Caki2 (cell line): Measurements from ENCODE around the gene SLC30A10. TPM values are rescaled to one million over a fixed set of nuclear protein-coding genes. Genes with fewer than 3 reads are reported as not detected.
"Not testable (repeated sequence)": the region's sequence is repeated elsewhere in the genome, so short reads cannot be mapped to it uniquely, and the experiment has no call there.

Experiments
- DNase-seq: peaks from one replicate; pipeline ENCODE4 v3.0.0-alpha.2; 2015; ENCODE audit warnings: low read depth
- in situ Hi-C: cut with HindIII; loops from 2 replicates; pipeline ENCODE4 v1.10.0; 2016; ENCODE audit warnings: low sequenced_read_pairs, low pct_unique_long_range_greater_than_20kb, mixed read lengths
- total RNA-seq: library from RNA; depleted of rRNA; stranded (reverse); fragments of >200 nt; shearing (Covaris generic); gene quantifications from 2 replicates; pipeline ENCODE4 v1.2.3, GENCODE V29; 2014; ENCODE audit warnings: low replicate concordance

The SLC30A10 gene
- total RNA-seq, 1 experiment from 2014 or later: not detected

GRCh38 chr1:219903353-219903871 is 24.9 kb downstream of the SLC30A10 start:
- in situ Hi-C loops: no loop called here
- DNase-seq: no peak

GRCh38 chr1:219902951-219903350 is 25.4 kb downstream of the SLC30A10 start:
- DNase-seq: no peak
- in situ Hi-C loops: no loop called here

- in situ Hi-C loops: no loop called here
- DNase-seq: no peak
Observed at GRCh38 chr1:219900882-219901281, 27.5 kb downstream of the SLC30A10 start.

- in situ Hi-C loops: no loop called here
- DNase-seq: no peak
Observed at GRCh38 chr1:219900201-219900600, 28.2 kb downstream of the SLC30A10 start.

- DNase-seq: no peak
- in situ Hi-C loops: no loop called here
Observed at GRCh38 chr1:219898375-219898774, 30.0 kb downstream of the SLC30A10 start.

DNA sequence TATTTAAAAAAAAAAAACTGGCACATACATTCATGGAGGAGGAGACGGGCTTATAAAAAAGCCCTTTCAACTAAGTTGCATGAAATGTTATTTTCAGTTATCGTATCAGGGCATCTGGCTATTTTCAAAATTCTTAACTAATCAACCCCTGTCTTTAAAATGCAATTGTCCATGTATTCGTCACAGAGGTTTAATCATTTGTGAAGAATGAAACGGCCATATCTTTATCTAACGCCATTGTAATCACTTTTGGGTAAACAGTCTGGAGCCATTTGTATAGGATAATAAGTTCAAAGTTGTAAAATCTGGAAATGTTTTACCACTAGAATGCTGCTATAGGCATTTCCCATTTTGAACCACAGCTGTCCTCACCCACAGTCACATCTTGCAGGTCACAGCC is 30.4 kb downstream of the SLC30A10 start:
- DNase-seq: no peak
- in situ Hi-C loops: no loop called here

DNA sequence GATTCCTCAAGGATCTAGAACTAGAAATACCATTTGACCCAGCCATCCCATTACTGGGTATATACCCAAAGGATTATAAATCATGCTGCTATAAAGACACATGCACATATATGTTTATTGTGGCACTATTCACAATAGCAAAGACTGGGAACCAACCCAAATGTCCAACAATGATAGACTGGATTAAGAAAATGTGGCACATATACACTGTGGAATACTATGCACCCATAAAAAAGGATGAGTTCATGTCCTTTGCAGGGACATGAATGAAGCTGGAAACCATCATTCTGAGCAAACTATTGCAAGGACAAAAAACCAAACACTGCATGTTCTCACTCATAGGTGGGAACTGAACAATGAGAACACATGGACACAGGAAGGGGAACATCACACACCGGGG is 36.1 kb downstream of the SLC30A10 start:
- DNase-seq, in situ Hi-C loops: not testable (repeated sequence)

DNA sequence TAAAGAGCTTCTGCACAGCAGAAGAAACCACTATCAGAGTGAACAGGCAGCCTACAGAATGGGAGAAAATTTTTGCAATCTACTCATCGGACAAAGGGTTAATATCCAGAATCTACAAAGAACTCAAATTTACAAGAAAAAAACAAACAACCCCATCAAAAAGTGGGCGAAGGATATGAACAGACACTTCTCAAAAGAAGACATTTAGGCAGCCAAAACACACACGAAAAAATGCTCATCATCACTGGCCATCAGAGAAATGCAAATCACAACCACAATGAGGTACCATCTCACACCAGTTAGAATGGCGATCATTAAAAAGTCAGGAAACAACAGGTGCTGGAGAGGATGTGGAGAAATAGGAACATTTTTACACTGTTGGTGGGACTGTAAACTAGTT is 36.5 kb downstream of the SLC30A10 start:
- in situ Hi-C loops, DNase-seq: not testable (repeated sequence)

DNA sequence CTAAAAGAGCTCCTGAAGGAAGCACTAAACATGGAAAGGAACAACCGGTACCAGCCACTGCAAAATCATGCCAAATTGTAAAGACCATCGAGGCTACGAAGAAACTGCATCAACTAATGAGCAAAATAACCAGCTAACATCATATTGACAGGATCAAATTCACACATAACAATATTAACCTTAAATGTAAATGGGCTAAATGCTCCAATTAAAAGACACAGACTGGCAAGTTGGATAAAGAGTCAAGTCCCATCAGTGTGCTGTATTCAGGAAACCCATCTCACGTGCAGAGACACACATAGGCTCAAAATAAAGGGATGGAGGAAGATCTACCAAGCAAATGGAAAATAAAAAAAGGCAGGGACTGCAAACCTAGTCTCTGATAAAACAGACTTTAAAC is 39.7 kb downstream of the SLC30A10 start:
- in situ Hi-C loops, DNase-seq: not testable (repeated sequence)

DNA sequence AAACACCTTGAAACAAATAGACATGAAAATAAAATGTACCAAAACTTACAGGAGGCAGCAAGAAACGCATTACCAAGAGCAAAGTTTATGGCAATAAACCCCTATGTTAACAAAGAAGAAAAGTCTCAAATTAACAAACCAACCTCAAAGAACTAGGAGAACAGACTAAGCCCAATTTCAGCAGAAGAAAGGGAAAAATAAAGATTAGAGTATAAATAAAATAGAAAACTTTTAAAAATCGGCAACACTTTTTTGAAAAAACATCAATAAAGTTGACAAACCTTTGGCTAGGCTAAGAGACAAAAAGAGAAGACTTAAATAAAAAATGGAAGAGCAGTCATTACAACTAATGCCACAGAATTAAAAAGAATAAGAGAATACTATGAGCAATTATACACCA is 42.7 kb downstream of the SLC30A10 start:
- in situ Hi-C loops: no loop called here
- no peak for DNase-seq

DNA sequence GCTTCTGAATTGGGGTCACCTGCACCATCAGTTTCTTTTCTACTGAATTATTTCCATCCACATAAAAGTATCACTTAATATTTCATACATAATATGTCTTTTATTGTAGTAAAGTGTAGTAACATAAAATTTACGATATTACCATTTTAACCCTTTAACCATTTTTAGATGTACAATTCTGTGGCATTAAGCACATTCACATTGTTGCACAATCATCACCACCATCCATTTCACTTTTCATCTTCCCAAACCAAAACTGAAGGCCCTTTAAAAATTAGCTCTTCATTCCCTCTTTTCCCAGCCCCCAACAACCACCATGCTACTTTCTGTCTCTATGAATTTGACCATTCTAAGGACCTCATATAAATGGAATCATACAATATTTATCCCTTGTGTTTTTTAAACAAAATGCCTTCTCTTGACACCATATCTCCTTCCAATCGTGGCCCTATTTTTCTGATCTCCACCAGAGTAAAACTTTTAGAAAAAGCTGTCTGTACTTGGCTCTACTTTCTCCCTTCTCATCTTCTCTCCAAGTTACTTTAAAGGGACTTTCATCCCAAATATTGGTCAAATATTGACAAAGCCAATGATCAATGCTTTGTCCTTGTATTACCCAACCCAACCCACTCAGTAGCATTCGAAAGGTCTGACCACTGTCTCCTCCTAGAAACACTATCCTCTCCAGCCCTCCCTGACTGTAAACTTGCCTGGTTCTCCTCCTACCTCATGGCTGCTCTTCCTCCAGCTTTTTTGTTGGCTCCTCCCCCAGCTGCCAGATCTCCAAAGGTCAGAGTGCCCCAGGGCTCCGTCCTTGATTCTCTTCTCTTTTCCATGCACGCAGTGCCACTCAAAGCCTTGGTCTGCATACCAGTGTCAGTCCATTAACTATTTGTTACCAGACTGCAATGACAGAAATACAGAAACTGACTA is 44.7 kb downstream of the SLC30A10 start:
- DNase-seq: no peak

DNA sequence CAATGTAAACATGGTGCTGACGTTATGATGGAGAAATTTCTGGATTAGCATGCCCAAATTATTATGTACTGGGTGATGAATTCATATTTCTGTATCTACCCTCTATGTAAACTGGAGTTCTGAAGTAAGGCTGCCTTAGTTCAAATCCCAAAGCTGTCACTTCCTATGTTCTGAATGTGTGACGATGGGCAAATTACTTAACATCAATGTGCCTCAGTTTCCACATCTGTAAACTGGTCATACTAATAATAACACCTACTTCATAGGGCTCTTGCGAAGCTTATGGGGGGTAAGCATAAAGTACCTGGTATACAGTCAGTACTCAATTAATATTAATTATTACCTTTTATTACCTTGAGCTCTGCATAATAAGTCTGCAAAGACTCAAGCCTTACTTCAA is 45.6 kb downstream of the SLC30A10 start:
- in situ Hi-C loops: no loop called here
- no peak for DNase-seq

More for the DNA sequence above, 44.7 kb downstream of the SLC30A10 start:
- in situ Hi-C loops: no loop called here

DNA sequence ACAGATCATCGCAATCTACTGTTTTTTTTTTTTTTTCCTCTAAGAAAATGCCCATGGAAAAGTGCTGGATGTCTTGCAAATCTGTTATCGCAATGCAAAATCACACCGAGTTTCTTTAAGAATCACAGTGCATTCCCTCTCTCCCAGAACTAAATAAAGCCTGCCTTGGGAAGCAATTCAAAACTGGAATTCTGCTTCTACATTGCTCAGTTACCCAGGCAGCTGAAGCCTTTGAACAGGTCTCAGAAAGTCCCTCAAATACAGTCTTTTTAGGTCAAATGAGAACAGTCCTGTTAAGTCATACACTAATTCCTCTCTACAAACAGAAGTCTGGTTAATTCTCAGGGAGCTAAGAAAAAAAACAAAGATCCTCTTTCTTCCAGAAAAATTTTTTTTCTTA is 46.3 kb downstream of the SLC30A10 start:
- in situ Hi-C loops: no loop called here

GRCh38 chr1:219880765-219881457 is 47.4 kb downstream of the SLC30A10 start:
- DNase-seq: no peak
- in situ Hi-C loops: no loop called here

More for the DNA sequence above, 46.3 kb downstream of the SLC30A10 start:
- DNase-seq: no peak

DNA sequence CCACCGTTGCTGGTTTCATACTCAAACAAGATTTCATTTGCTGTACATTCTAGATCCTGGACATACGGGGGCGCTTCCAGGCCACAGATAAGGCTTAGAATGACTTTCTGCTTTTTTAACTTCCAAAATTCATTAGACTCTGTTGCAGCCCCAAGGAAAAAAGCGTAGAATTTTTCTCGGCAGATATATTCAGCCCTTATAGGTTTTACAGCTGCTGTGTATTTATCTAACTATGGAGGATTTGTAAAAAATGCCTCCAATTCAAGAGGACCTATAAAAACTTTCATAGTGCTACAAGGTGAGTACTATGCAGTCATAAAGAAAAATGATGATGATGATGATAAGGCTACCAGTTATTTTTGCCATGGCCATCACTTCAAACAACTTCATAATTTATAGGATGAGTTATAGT is 51.6 kb downstream of the SLC30A10 start:
- no peak for DNase-seq
- in situ Hi-C loops: no loop called here

GRCh38 chr1:219875860-219876259 is 52.5 kb downstream of the SLC30A10 start:
- in situ Hi-C loops: no loop called here
- no peak for DNase-seq

- DNase-seq, in situ Hi-C loops: not testable (repeated sequence)
Observed at GRCh38 chr1:219872538-219872937, 55.8 kb downstream of the SLC30A10 start.

DNA sequence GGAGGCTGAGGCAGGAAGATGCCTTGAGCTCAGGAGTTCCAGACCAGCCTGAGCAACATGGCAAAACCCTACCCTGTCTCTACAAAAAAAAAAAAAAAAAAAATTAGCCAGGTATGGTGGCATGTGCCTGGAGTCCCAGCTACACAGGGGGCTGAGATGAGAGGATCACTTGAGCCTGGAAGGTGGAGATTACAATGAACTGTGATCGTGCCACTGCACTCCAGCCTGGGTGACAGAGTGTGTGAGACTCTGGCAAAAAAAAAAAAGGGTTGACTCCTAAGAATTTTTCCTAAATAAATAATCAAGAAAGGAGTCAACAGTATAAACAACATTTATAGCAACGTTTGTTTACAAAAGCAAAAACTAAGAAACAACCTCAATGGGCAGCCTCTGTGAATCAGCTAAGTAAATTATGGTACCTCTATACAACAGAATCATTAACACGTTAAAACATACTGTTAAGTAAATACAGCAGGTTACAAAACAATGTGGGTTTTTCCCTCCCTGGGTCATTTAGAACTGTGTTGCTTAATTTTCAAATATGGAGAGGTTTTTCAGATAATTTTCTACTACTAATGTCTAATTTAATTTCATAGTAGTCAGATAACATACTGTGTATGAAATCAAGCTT is 56.8 kb downstream of the SLC30A10 start:
- no peak for DNase-seq
- in situ Hi-C loops: no loop called here

- in situ Hi-C loops, DNase-seq: not testable (repeated sequence)
Observed at GRCh38 chr1:219868615-219869014, 59.7 kb downstream of the SLC30A10 start.
